ENCODE measurements around the gene MYO5C.

Gene MYO5C

DNA sequence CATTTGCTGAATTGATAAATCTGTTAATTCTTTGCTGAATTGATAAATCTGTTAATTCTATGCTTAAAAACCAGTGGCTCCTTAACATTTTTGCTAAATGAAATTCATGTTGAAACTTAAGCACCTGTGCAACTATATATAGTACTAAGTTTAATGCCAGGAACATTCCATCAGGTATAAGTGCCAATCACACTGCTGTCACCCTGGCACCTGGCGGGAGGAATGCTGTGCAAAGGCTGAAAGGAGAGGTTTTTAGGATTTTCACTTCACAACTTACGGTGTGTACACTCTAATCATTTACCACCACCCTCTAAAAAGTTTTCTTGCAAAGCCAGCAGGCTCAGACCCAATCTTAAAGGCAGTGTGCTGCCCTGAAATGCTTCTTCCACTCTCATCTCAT lies 33.5 kb upstream of the MYO5C start:
- TF ChIP-seq, protein P1, sequence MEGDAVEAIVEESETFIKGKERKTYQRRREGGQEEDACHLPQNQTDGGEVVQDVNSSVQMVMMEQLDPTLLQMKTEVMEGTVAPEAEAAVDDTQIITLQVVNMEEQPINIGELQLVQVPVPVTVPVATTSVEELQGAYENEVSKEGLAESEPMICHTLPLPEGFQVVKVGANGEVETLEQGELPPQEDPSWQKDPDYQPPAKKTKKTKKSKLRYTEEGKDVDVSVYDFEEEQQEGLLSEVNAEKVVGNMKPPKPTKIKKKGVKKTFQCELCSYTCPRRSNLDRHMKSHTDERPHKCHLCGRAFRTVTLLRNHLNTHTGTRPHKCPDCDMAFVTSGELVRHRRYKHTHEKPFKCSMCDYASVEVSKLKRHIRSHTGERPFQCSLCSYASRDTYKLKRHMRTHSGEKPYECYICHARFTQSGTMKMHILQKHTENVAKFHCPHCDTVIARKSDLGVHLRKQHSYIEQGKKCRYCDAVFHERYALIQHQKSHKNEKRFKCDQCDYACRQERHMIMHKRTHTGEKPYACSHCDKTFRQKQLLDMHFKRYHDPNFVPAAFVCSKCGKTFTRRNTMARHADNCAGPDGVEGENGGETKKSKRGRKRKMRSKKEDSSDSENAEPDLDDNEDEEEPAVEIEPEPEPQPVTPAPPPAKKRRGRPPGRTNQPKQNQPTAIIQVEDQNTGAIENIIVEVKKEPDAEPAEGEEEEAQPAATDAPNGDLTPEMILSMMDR (IDR thresholded peaks at IDR 0.05; ENCODE audit: unreplicated experiment in 3 of 3) = no peak
- H3K27me3 Mint-ChIP-seq (ENCODE audit: low read depth) = no peaks in the 10 kb centered on the region
- no peak overlapping the region for H3K4me3 Mint-ChIP-seq

DNA sequence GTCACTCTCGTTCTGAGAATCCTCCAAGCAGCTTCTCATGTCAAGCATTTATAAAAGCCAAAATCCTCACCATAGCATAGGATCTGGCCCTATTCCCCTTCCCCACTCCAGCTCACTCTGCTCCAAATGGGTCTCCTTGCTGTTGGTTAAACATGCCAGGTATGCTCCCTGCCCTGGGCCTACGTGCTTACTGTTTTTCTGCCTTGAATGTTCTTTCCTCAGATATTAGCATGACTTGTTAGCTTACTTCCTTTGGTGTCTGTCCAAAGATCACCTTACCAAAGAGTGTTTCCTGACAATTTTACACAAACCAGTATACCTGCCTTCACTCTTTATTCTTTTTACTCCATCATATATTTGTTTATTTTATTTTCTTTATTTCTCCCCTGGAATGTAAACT lies 33.1 kb upstream of the MYO5C start:
- TF ChIP-seq, protein P1 (IDR thresholded peaks at IDR 0.05; ENCODE audit: unreplicated experiment in 3 of 3) = no peak
- Mint-ChIP-seq H3K27me3 (ENCODE audit: low read depth) (no peaks in the 10 kb centered on the region), H3K4me1 (no peaks in the 10 kb centered on the region), H3K9me3 (no peaks in the 10 kb centered on the region), H3K36me3 (ENCODE audit: low read depth) (no peaks in the 10 kb centered on the region), H3K27ac (no peak overlapping the region), H3K4me3 (no peak overlapping the region)

More for the DNA sequence above, 33.5 kb upstream of the MYO5C start:
- Mint-ChIP-seq H3K9me3 (no peaks in the 10 kb centered on the region), H3K36me3 (ENCODE audit: low read depth) (no peaks in the 10 kb centered on the region), H3K4me1 (no peaks in the 10 kb centered on the region), H3K27ac (no peak overlapping the region)

DNA sequence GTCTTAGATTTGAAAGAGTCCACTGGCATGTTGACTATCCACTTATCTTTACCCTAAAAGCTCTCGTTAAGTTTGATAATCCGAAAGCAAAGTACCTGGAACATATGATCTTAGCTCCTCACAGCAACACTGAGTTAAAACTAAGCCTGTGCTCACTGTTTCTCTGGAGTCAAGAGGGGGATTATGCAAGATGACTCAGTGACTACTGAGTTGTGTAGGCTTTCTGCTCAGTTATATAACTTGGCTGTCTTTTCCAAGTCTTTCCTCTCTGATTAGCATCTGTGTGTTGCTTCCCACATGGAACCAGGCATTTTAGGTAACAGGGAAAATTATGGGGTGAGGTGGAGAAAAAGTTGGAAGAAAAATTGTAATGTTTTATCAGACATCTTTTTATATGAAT lies 31.2 kb upstream of the MYO5C start:
- H3K4me3 Mint-ChIP-seq = no peak overlapping the region
- no peaks in the 10 kb centered on the region for H3K9me3 Mint-ChIP-seq
- no peaks in the 10 kb centered on the region for H3K36me3 Mint-ChIP-seq (ENCODE audit: low read depth)
- TF ChIP-seq, protein P1 (IDR thresholded peaks at IDR 0.05; ENCODE audit: unreplicated experiment in 3 of 3) = no peak
- H3K27me3 Mint-ChIP-seq (ENCODE audit: low read depth) = no peaks in the 10 kb centered on the region
- no peaks in the 10 kb centered on the region for H3K4me1 Mint-ChIP-seq
- no peak overlapping the region for H3K27ac Mint-ChIP-seq

DNA sequence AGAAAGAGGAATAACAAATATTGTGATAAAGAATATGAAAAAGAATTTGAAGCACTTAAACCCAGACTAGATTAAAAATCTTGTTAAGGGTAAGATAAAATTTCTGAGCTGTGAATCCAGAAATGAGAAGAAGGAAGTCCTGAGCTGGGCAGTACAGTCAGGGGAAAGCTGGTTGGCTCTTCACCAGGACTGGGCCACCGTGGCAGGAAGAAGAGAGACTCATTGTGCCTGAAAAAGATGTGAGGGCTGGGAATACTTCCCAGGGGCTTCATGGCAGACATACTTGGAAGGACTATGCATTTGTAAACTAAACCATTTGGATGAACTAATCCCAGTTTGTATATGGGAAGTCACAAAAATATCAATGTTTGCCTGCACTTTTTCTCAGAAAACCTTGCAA lies 28.5 kb upstream of the MYO5C start:
- Mint-ChIP-seq H3K9me3 (no peaks in the 10 kb centered on the region), H3K36me3 (ENCODE audit: low read depth) (peaks cover 1% of the 10 kb centered on the region), H3K27ac (no peak overlapping the region), H3K4me1 (no peaks in the 10 kb centered on the region), H3K27me3 (ENCODE audit: low read depth) (no peaks in the 10 kb centered on the region), H3K4me3 (no peak overlapping the region)
- TF ChIP-seq, protein P1 (IDR thresholded peaks at IDR 0.05; ENCODE audit: unreplicated experiment in 3 of 3) = no peak

DNA sequence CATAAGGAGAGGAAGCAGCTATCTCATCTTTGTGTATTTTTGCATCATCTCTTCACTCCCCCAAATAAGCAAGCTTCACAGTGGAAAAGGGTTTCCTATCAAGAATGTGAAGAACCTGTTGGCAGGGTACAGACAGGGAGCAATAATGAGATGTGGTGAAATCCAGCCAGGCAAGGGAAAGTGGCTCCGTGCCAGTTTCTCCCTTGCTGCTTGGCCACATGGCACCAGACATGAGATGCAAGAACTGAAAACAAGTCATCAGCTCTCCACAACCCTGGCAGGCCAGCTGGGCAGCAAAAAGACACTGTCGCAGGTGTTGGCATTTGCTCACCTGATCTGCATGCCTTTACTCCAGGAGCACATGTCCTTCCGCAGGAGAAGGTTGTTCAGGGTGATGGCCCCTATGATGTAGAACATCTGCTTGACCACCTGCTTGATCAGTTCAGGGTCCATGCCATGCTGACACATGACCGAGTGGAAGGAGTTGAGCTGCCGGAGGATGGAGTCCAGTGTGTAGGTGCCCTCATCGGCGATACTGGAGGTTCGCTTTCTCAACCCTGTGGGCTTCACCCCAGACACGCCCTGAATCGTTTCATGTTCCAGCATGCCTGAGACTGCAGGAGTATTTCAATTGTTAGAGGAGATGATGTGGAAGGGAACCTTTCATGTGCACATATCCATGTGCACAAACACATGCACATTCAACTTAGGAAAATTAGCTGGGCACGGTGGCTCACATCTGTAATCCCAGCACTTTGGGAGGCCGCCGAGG lies 23.3 kb upstream of the MYO5C start:
- TF ChIP-seq, protein P1 (IDR thresholded peaks at IDR 0.05; ENCODE audit: unreplicated experiment in 3 of 3) = no peak
- no peaks in the 10 kb centered on the region for H3K4me1 Mint-ChIP-seq
- no peaks in the 10 kb centered on the region for H3K27me3 Mint-ChIP-seq (ENCODE audit: low read depth)
- H3K27ac Mint-ChIP-seq = no peak overlapping the region
- no peaks in the 10 kb centered on the region for H3K9me3 Mint-ChIP-seq
- peaks cover 14% of the 10 kb centered on the region for H3K36me3 Mint-ChIP-seq (ENCODE audit: low read depth)
- H3K4me3 Mint-ChIP-seq = no peak overlapping the region

DNA sequence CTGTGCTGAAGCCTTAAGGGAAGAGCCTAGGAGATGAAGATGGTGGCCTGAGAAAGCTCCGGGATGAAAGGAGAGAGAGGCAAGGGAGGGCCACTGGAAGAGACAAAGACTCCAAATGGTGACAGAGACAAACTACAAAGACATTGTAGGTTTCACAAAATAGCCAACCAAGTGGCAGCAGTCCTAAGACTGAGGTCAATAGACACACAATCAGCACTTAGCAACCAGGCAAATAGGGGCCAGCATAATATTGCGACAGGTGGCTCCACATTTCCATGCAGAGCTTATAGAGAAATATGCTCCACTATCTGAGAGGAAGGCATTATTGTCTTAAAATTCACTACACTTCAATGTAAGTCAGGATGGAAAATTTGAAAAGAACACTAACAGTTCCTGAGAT lies 22.1 kb upstream of the MYO5C start:
- Mint-ChIP-seq H3K9me3 (no peaks in the 10 kb centered on the region), H3K27me3 (ENCODE audit: low read depth) (no peaks in the 10 kb centered on the region), H3K27ac (no peak overlapping the region), H3K4me3 (no peak overlapping the region), H3K4me1 (no peaks in the 10 kb centered on the region), H3K36me3 (ENCODE audit: low read depth) (peaks cover 14% of the 10 kb centered on the region)
- TF ChIP-seq, protein P1 (IDR thresholded peaks at IDR 0.05; ENCODE audit: unreplicated experiment in 3 of 3) = no peak

Data from nephron (organoid).